HepG2 (cell line): ENCODE data around the gene USP7. TPM values are rescaled to one million over a fixed set of nuclear protein-coding genes. Genes with fewer than 3 reads are reported as not detected.

ENCODE experiments used
- ARID3A ChIP-seq: IDR thresholded peaks from 2 replicates; pipeline ENCODE4 v1.6.1; 2012; ENCODE audit warnings: low read depth, low read length, improper control_type of control experiment
- ASH2L ChIP-seq: fragments of 300-600, 200-600 bp; sonication (generic); IDR thresholded peaks from 2 replicates; pipeline ENCODE4 v1.7.0; 2017; ENCODE audit warnings: low read depth, mild to moderate bottlenecking, moderate library complexity, mixed read lengths, low read length; ENCODE audit not compliant: insufficient read length
- CHD2 ChIP-seq: IDR thresholded peaks from 2 replicates; pipeline ENCODE4 v1.6.1; 2011; ENCODE audit warnings: low read depth, low read length, improper control_type of control experiment
- CTCF ChIP-seq: sonication (generic); formaldehyde crosslinking; IDR thresholded peaks from 2 replicates; pipeline ENCODE4 v1.5.0; 2020; ENCODE audit warnings: mild to moderate bottlenecking, missing genetic modification reagents, moderate library complexity
- DNMT1 ChIP-seq: sonication (generic); formaldehyde crosslinking; IDR thresholded peaks from 2 replicates; pipeline ENCODE4 v1.5.1; 2020; ENCODE audit warnings: mild to moderate bottlenecking, missing genetic modification reagents
- FOSL2 ChIP-seq: sonication (generic); formaldehyde crosslinking; IDR thresholded peaks from 2 replicates; pipeline ENCODE4 v1.4.0; 2020; ENCODE audit warnings: missing genetic modification reagents
- GATAD1 ChIP-seq: IDR thresholded peaks from 2 replicates; pipeline ENCODE4 v1.6.1; 2016; ENCODE audit warnings: missing genetic modification reagents, missing compliant biosample characterization
- HOXD1 ChIP-seq: sonication (generic); formaldehyde crosslinking; IDR thresholded peaks from 2 replicates; pipeline ENCODE4 v1.5.0; 2020; ENCODE audit warnings: missing genetic modification reagents
- PRDM4 ChIP-seq: sonication (generic); formaldehyde crosslinking; IDR thresholded peaks from 2 replicates; pipeline ENCODE4 v1.9.0; 2021; ENCODE audit warnings: missing genetic modification reagents, borderline replicate concordance
- SMAD1 ChIP-seq: sonication (generic); formaldehyde crosslinking; IDR thresholded peaks from 2 replicates; pipeline ENCODE4 v1.4.0; 2020; ENCODE audit warnings: missing genetic modification reagents, low read depth, mild to moderate bottlenecking, borderline replicate concordance
- TBL1XR1 ChIP-seq: fragments of 150-350 bp; IDR thresholded peaks from 2 replicates; pipeline ENCODE4 v1.6.1; 2014; ENCODE audit warnings: borderline replicate concordance, low read length; ENCODE audit not compliant: partially characterized antibody
- TEAD3 ChIP-seq: optimal IDR thresholded peaks from 2 replicates; pipeline ENCODE3; 2016; ENCODE audit warnings: borderline replicate concordance
- XBP1 ChIP-seq: sonication (generic); formaldehyde crosslinking; IDR thresholded peaks from 2 replicates; pipeline ENCODE4 v1.5.0; 2020; ENCODE audit warnings: missing genetic modification reagents
- ZFP90 ChIP-seq: sonication (generic); formaldehyde crosslinking; IDR thresholded peaks from 2 replicates; pipeline ENCODE4 v1.8.0; 2022; ENCODE audit warnings: missing genetic modification reagents, mild to moderate bottlenecking, inconsistent platforms, borderline replicate concordance
- ZNF20 ChIP-seq: sonication (generic); formaldehyde crosslinking; IDR thresholded peaks from 2 replicates; pipeline ENCODE4 v1.4.0; 2020; ENCODE audit warnings: mild to moderate bottlenecking, moderate library complexity, missing genetic modification reagents
- ZNF616 ChIP-seq: sonication (generic); formaldehyde crosslinking; IDR thresholded peaks from 2 replicates; pipeline ENCODE4 v1.5.0; 2020; ENCODE audit warnings: low read depth, mild to moderate bottlenecking, missing genetic modification reagents
- ZNF850 ChIP-seq: sonication (generic); formaldehyde crosslinking; conservative IDR thresholded peaks from 2 replicates; pipeline ENCODE4 v1.9.0; 2021; ENCODE audit warnings: mild to moderate bottlenecking, missing genetic modification reagents
- ZNF883 ChIP-seq: sonication (generic); formaldehyde crosslinking; IDR thresholded peaks from 2 replicates; pipeline ENCODE4 v1.5.1; 2020; ENCODE audit warnings: mild to moderate bottlenecking, missing genetic modification reagents; ENCODE audit errors: not compliant biosample characterization
- ZUFSP ChIP-seq: sonication (generic); formaldehyde crosslinking; IDR thresholded peaks from 2 replicates; pipeline ENCODE4 v1.9.0; 2021; ENCODE audit warnings: missing genetic modification reagents, mild to moderate bottlenecking, borderline replicate concordance
- polyA plus RNA-seq, 8 experiments: library from polyadenylated mRNA; depleted of rRNA in 3 of 8; stranded (reverse) in 7 of 8; unstranded in 1 of 8; fragments of >200 nt; fragmentation: Illumina TruSeq in 4 of 8; extraction: Trizol in 4 of 8; gene quantifications; 2 replicates each; pipeline versions ENCODE4 v1.2.1 to v1.2.3, GENCODE V29; 2011 to 2016; ENCODE audit warnings: low read depth in 4 of 8, missing spikeins in 1 of 8, mixed read lengths in 1 of 8; ENCODE audit not compliant: insufficient read depth in 1 of 8
- total RNA-seq, 5 experiments: library from RNA; depleted of rRNA; stranded (reverse); fragments of >200 nt; fragmentation: Illumina TruSeq; extraction: Trizol; gene quantifications; 2 replicates each; pipeline ENCODE4 v1.2.3, GENCODE V29; 2016; ENCODE audit warnings: low read depth in 1 of 5

The USP7 gene
- total and polyA plus RNA-seq, 2 of the 13 experiments (the other 11 are each of a cell fraction or from before 2014, with no cell fraction given): 52.5 to 173 TPM

GRCh38 chr16:8936421-8936820 lies 27.3 kb downstream of the USP7 start (continued):
- TF ChIP-seq ZNF616: no peak
- TF ChIP-seq TEAD3 (CRISPR knock-in tag): peak; percentile 20
- TF ChIP-seq ZFP90: no peak
- peak; percentile 62 for TF ChIP-seq FOSL2 (CRISPR knock-in tag)
- no peak for TF ChIP-seq GATAD1 (CRISPR knock-in tag)
- peak; percentile 41 for TF ChIP-seq ASH2L
- no peak for TF ChIP-seq DNMT1 (CRISPR knock-in tag)
- no peak for TF ChIP-seq HOXD1 (CRISPR knock-in tag)
- no peak for TF ChIP-seq SMAD1
- no peak for TF ChIP-seq PRDM4
- TF ChIP-seq TBL1XR1: peak; percentile 2
- TF ChIP-seq XBP1 (CRISPR knock-in tag): no peak
- TF ChIP-seq CHD2: no peak
- TF ChIP-seq ZUFSP: no peak
- TF ChIP-seq CTCF: peak; percentile 79
- TF ChIP-seq ARID3A: 0 out of 2 replicates have a peak, but pooled peaks have one; percentile 6
- TF ChIP-seq ZNF20 (CRISPR knock-in tag): no peak
- no peak for TF ChIP-seq ZNF883 (CRISPR knock-in tag)
- TF ChIP-seq ZNF850: no peak
